ENCODE results near the gene MEOX1. TPM values are rescaled to one million over a fixed set of nuclear protein-coding genes. Genes with fewer than 3 reads are reported as not detected.

Gene MEOX1
- total and polyA plus RNA-seq, 2 of the 8 experiments (the other 6 are each of a cell fraction or from before 2014, with no cell fraction given) = not detected

DNA sequence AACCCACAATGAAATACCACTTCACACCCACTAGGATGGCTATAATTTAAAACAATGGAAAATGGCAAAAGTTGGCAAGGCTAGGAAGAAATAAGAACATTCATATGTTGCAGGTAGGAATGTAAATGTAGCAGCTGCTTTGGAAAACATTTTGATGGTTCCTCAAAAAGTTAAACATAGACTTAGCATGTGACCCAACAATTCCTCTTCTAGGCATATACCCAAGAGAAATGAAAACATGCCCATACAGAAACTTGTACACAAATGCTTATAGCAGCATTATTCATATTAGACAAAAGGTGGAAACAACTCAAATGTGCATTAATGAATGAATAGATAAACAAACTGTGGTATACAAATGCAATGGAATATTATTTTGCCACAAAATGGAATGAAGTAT is 36.1 kb downstream of the MEOX1 start:
- Histone ChIP-seq H2BK120ac (replicated peaks; ENCODE audit: low read depth, low read length) (no peak overlapping the region), H3K18ac (ENCODE audit: extremely low read depth, low read length) (no peak overlapping the region), H3K14ac (ENCODE audit: insufficient read length) (no peak overlapping the region), H4K20me1 (replicated peaks in 1 of 2; ENCODE audit: control insufficient read depth in 1 of 2, insufficient read depth in 2 of 2, low read length in 2 of 2) (no peaks in the 10 kb centered on the region), H3K9me3 (ENCODE audit: insufficient read depth in 2 of 2, low read depth in 1 of 2, low read length in 1 of 2) (no peaks in the 10 kb centered on the region), H3K4me1 (replicated peaks in 1 of 4; ENCODE audit: control insufficient read depth in 3 of 4, insufficient read depth in 4 of 4, low read length in 3 of 4) (peaks cover 0 to 8% (median 3%) of the 10 kb centered on the region in 4 experiments; a peak in 5 of 7 replicates), H2BK5ac (ENCODE audit: low read depth, low read length) (no peak overlapping the region), H3K4me2 (ENCODE audit: insufficient read depth in 1 of 2, low read depth in 2 of 2, low read length in 2 of 2) (no peak overlapping the region), H2AFZ (ENCODE audit: low read length) (no peak overlapping the region), H2AK5ac (ENCODE audit: low read depth, low read length) (no peak overlapping the region), H3K79me2 (ENCODE audit: control insufficient read depth in 1 of 2, insufficient read depth in 2 of 2, low read length in 2 of 2) (no peaks in the 10 kb centered on the region), H2BK15ac (ENCODE audit: low read length) (no peak overlapping the region), H3K23ac (ENCODE audit: insufficient read length) (no peak overlapping the region), H3K56ac (replicated peaks; ENCODE audit: insufficient read length, low read depth, low read length) (no peak overlapping the region), H3K27me3 (replicated peaks in 1 of 4; ENCODE audit: control insufficient read depth in 3 of 4, extremely low read depth in 1 of 4, insufficient read depth in 3 of 4, low read length in 3 of 4) (no peaks in the 10 kb centered on the region), H4K8ac (ENCODE audit: extremely low read depth, insufficient read depth, low read length) (no peak overlapping the region), H3K4me3 (ENCODE audit: extremely low read depth in 1 of 4, insufficient read depth in 2 of 4, low read depth in 3 of 4, low read length in 4 of 4) (no peak overlapping the region), H2BK12ac (ENCODE audit: low read depth, low read length) (no peak overlapping the region), H3K9ac (replicated peaks in 1 of 4; ENCODE audit: extremely low read depth in 1 of 4, low read depth in 3 of 4, low read length in 3 of 4) (no peak overlapping the region), H3K36me3 (ENCODE audit: control insufficient read depth in 2 of 4, insufficient read depth in 4 of 4, low read length in 3 of 4) (no peaks in the 10 kb centered on the region), H4K5ac (ENCODE audit: insufficient read length, low read depth, low read length) (no peak overlapping the region), H4K91ac (replicated peaks; ENCODE audit: insufficient read length, low read length) (no peak overlapping the region), H3K4ac (replicated peaks; ENCODE audit: insufficient read length, low read depth, low read length) (no peak overlapping the region), H3K23me2 (ENCODE audit: low read depth, low read length) (no peaks in the 10 kb centered on the region), H3K27ac (ENCODE audit: low read depth, low read length) (no peak overlapping the region), H3K79me1 (ENCODE audit: low read depth, low read length) (no peaks in the 10 kb centered on the region), H2BK20ac (ENCODE audit: low read length) (no peak overlapping the region)
- CTCF ChIA-PET (ENCODE audit: partially characterized antibody) = interaction anchor here (1.1 to 1.7 kb wide), 2 partner anchors 12 to 23 kb away, joined by 3 to 6 read pairs; no protein-coding TSS in a partner anchor
- FAIRE-seq = no peak
- DNase-seq (ENCODE audit: low read depth in 1 of 2, low spot score in 2 of 2) = no peak
- POLR2A ChIA-PET (ENCODE audit: partially characterized antibody) = interaction anchor here (0.8 kb wide), 1 partner anchor 17 kb away, joined by 3 read pairs; no protein-coding TSS in a partner anchor
- TF ChIP-seq TCF12 (IDR thresholded peaks at IDR 0.05; ENCODE audit: low read depth, low read length) (no peak), CBX5 (IDR thresholded peaks at IDR 0.05; ENCODE audit: low read depth, low read length) (no peak), TEAD4 (IDR thresholded peaks at IDR 0.05; ENCODE audit: low read depth, low read length) (no peak), FOSL1 (IDR thresholded peaks at IDR 0.05; ENCODE audit: insufficient read depth, low read depth, low read length) (no peak), GABPA (IDR thresholded peaks at IDR 0.05; ENCODE audit: borderline replicate concordance, insufficient read depth, low read length) (no peak), RNF2 (IDR thresholded peaks at IDR 0.05; ENCODE audit: borderline replicate concordance, low read depth, low read length, missing control alignments, poor library complexity, severe bottlenecking) (no peak), BACH1 (IDR thresholded peaks at IDR 0.05; ENCODE audit: low read length) (no peak), POLR2A (IDR thresholded peaks at IDR 0.05; ENCODE audit: control extremely low read depth in 1 of 2, low read depth in 2 of 2, low read length in 2 of 2) (no peak), JUND (IDR thresholded peaks at IDR 0.05; ENCODE audit: low read length) (no peak), CBX8 (IDR thresholded peaks at IDR 0.05; ENCODE audit: borderline replicate concordance, low read depth, low read length) (no peak), SP4 (IDR thresholded peaks at IDR 0.05; ENCODE audit: low read length) (no peak), CREB1 (IDR thresholded peaks at IDR 0.05) (no peak), RAD21 (IDR thresholded peaks at IDR 0.05 in 1 of 2, conservative IDR thresholded peaks at IDR 0.05 in 1 of 2; ENCODE audit: low read depth in 2 of 2, low read length in 2 of 2) (no peak), CEBPB (IDR thresholded peaks at IDR 0.05; ENCODE audit: low read depth, low read length) (no peak), RBBP5 (IDR thresholded peaks at IDR 0.05; ENCODE audit: borderline replicate concordance, low read depth, low read length) (no peak), ASH2L (IDR thresholded peaks at IDR 0.05; ENCODE audit: low read length) (no peak), SP1 (IDR thresholded peaks at IDR 0.05; ENCODE audit: low read depth, low read length) (no peak)
